IPS-18a (cell line): ENCODE measurements around the gene PCDH15.

Source experiments
- H3K27ac ChIP-seq: one replicate; pipeline ENCODE4 v1.5.1; 2013; ENCODE audit warnings: low read length
- H3K27me3 ChIP-seq: one replicate; pipeline ENCODE4 v1.6.1; 2013; ENCODE audit warnings: mild to moderate bottlenecking, low read length; ENCODE audit not compliant: control insufficient read depth, insufficient read depth
- H3K36me3 ChIP-seq: one replicate; pipeline ENCODE4 v1.6.1; 2013; ENCODE audit warnings: low read depth, low read length; ENCODE audit not compliant: control insufficient read depth
- H3K4me1 ChIP-seq: one replicate; pipeline ENCODE4 v1.6.1; 2013; ENCODE audit warnings: low read depth, low read length; ENCODE audit not compliant: control insufficient read depth
- H3K4me3 ChIP-seq: one replicate; pipeline ENCODE4 v1.5.1; 2013; ENCODE audit warnings: low read length
- H3K9ac ChIP-seq: one replicate; pipeline ENCODE4 v1.6.1; 2013; ENCODE audit warnings: mild to moderate bottlenecking, low read length, moderate library complexity
- H3K9me3 ChIP-seq: one replicate; pipeline ENCODE4 v1.6.1; 2013; ENCODE audit warnings: low read depth, low read length; ENCODE audit not compliant: control insufficient read depth

Gene PCDH15

GRCh38 chr10:54702583-54703485 is 98.2 kb downstream of the PCDH15 start:
- no peak overlapping the region for H3K4me3 ChIP-seq
- H3K9ac ChIP-seq, result no peak overlapping the region
- H3K4me1 ChIP-seq, result no peaks in the 10 kb centered on the region
- no peak overlapping the region for H3K27ac ChIP-seq
- H3K36me3 ChIP-seq, result no peaks in the 10 kb centered on the region
- H3K27me3 ChIP-seq, result no peaks in the 10 kb centered on the region
- peaks cover 3% of the 10 kb centered on the region for H3K9me3 ChIP-seq

DNA sequence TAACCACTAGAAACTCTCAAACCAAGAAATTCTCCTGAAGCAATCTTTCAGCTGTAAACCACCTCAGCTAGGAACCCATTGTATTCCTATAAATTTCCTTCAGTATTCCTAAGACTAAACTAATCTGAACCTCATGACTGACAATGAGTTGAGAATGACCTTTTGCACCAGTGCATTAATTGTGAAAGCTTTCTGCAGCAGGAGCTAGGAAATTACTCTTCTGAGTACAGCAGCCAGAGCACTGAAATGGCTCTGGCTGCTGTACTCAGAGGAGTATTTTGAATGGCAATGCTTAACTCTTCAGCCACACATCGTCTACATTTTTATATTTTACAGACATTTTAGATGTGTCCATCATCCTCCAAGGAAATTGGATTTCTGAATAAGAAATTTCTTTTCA is 109.7 kb downstream of the PCDH15 start:
- no peak overlapping the region for H3K27ac ChIP-seq
- no peaks in the 10 kb centered on the region for H3K36me3 ChIP-seq
- H3K4me1 ChIP-seq, result no peaks in the 10 kb centered on the region
- no peaks in the 10 kb centered on the region for H3K27me3 ChIP-seq
- no peak overlapping the region for H3K4me3 ChIP-seq
- H3K9me3 ChIP-seq, result no peaks in the 10 kb centered on the region
- no peak overlapping the region for H3K9ac ChIP-seq

DNA sequence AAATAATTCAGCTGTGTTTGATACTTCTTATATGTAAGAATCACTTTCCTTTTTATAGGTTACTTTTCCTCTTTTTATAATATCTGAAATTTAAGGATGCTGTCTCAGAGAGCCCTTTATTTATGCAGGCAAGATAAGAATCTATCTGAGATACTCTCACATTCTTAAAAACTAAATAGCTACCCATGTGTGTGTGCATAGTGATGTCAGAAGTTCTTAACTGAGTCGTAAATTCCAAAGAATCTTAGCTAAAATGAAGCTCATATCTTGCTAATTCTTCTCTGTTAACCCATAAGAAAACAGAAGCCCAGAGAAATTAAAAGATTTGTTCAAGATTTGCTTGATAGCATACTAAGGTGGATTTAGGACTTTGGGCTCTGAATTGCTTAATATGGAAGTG is 118.5 kb downstream of the PCDH15 start:
- no peak overlapping the region for H3K9ac ChIP-seq
- no peak overlapping the region for H3K4me3 ChIP-seq
- no peaks in the 10 kb centered on the region for H3K4me1 ChIP-seq
- no peaks in the 10 kb centered on the region for H3K9me3 ChIP-seq
- H3K27me3 ChIP-seq, result no peaks in the 10 kb centered on the region
- no peak overlapping the region for H3K27ac ChIP-seq
- H3K36me3 ChIP-seq, result no peaks in the 10 kb centered on the region

GRCh38 chr10:54681136-54681535 is 119.9 kb downstream of the PCDH15 start:
- H3K9me3 ChIP-seq, result no peaks in the 10 kb centered on the region
- H3K27ac ChIP-seq, result no peak overlapping the region
- H3K4me3 ChIP-seq, result no peak overlapping the region
- H3K36me3 ChIP-seq, result no peaks in the 10 kb centered on the region
- no peak overlapping the region for H3K9ac ChIP-seq
- no peaks in the 10 kb centered on the region for H3K4me1 ChIP-seq
- no peaks in the 10 kb centered on the region for H3K27me3 ChIP-seq

- Histone ChIP-seq H3K27me3 (no peaks in the 10 kb centered on the region), H3K9ac (no peak overlapping the region), H3K9me3 (no peaks in the 10 kb centered on the region), H3K4me1 (no peaks in the 10 kb centered on the region), H3K27ac (no peak overlapping the region), H3K4me3 (no peak overlapping the region), H3K36me3 (no peaks in the 10 kb centered on the region)
These were observed 133.9 kb downstream of the PCDH15 start for GRCh38 chr10:54667136-54667535.

- no peaks in the 10 kb centered on the region for H3K9me3 ChIP-seq
- no peaks in the 10 kb centered on the region for H3K27me3 ChIP-seq
- no peak overlapping the region for H3K4me3 ChIP-seq
- no peaks in the 10 kb centered on the region for H3K36me3 ChIP-seq
- no peak overlapping the region for H3K27ac ChIP-seq
- no peaks in the 10 kb centered on the region for H3K4me1 ChIP-seq
- H3K9ac ChIP-seq, result no peak overlapping the region
These were observed 134.8 kb downstream of the PCDH15 start for GRCh38 chr10:54666192-54666591.

DNA sequence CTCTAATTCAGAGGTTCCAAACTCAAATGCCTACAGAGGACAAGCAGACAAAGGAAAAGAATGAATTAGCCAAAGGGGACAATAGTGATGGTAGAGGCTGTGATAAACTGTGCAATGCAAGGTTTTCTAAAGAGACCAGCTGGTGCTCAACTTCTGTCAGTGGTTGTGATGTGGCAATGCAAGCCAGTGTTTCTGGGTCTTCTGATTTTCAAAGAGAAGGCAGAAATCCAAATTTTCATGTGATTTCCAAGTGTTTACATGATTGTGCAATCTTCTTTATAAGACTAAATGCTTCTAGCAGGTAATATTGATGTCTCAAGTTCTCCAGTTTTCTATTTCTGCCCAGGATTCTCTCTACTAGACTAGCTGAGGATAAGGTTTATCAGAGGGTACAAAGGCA is 135.9 kb downstream of the PCDH15 start:
- Histone ChIP-seq H3K27me3 (no peaks in the 10 kb centered on the region), H3K4me3 (no peak overlapping the region), H3K36me3 (no peaks in the 10 kb centered on the region), H3K27ac (no peak overlapping the region), H3K4me1 (no peaks in the 10 kb centered on the region), H3K9ac (no peak overlapping the region), H3K9me3 (no peaks in the 10 kb centered on the region)

DNA sequence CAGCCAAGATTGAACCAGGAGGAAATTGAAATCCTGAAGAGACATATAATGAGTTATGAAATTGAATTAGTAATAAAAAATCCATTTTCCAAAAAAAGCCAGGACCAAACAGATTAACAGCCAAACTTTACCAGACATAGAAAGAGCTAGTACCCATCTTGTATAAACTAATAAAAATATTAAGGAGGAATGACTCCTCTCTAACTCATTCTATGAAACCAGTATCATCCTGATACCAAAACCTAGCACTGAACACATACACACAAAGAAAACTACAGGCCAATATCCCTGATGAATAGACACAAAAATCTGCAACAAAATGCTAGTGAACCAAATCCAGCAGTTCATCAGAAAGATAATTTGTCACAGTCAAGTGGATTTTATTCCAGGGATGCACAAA is 140.6 kb downstream of the PCDH15 start:
- H3K27ac ChIP-seq, result no peak overlapping the region

GRCh38 chr10:54656643-54657042 is 144.4 kb downstream of the PCDH15 start:
- Histone ChIP-seq H3K9ac (no peak overlapping the region), H3K4me3 (no peak overlapping the region), H3K27ac (no peak overlapping the region), H3K4me1 (no peaks in the 10 kb centered on the region), H3K9me3 (no peaks in the 10 kb centered on the region), H3K36me3 (no peaks in the 10 kb centered on the region), H3K27me3 (no peaks in the 10 kb centered on the region)

More for the DNA sequence above, 140.6 kb downstream of the PCDH15 start:
- H3K27me3 ChIP-seq, result no peaks in the 10 kb centered on the region
- no peaks in the 10 kb centered on the region for H3K36me3 ChIP-seq
- H3K4me1 ChIP-seq, result no peaks in the 10 kb centered on the region
- no peak overlapping the region for H3K4me3 ChIP-seq
- H3K9ac ChIP-seq, result no peak overlapping the region
- H3K9me3 ChIP-seq, result no peaks in the 10 kb centered on the region

DNA sequence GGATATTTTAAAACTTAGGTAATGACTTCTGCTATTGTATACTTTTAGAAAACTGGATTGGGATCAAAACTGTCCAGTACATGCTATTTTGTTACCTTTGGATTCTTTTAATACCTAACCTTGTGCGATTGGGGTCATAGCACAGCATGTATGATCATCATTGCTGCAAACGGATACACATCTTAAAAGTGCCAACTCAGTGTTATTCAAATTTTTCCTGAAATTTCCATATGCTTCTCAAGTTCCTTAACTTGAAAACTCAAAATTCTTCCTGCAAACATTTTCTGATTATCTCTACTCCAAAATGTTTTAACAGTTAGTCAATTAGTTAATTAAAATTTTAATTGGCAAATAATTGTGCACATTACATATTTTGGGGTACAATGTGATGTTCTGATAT is 147.5 kb downstream of the PCDH15 start:
- Histone ChIP-seq H3K27ac (no peak overlapping the region), H3K4me1 (no peaks in the 10 kb centered on the region), H3K9me3 (no peaks in the 10 kb centered on the region)

DNA sequence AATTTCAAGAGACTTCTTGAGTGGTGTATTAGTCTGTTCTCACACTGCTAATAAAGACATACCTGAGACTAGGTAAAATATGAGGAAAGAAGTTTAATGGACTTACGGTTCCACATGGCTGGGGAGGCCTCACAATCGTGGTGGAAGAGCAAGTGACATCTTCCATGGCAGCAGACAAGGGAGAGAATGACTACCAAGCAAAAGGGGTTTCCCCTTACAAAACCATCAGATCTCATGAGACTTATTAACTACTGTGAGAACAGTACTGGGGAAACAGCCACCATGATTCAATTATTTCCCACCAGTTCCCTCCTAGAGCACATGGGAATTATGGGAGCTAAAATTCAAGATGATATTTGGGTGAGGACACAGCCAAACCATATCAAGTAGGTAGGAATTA is 150.5 kb downstream of the PCDH15 start:
- no peaks in the 10 kb centered on the region for H3K9me3 ChIP-seq
- H3K4me1 ChIP-seq, result no peaks in the 10 kb centered on the region
- H3K9ac ChIP-seq, result no peak overlapping the region
- no peaks in the 10 kb centered on the region for H3K36me3 ChIP-seq
- H3K4me3 ChIP-seq, result no peak overlapping the region
- no peak overlapping the region for H3K27ac ChIP-seq
- H3K27me3 ChIP-seq, result no peaks in the 10 kb centered on the region

More for the DNA sequence above, 147.5 kb downstream of the PCDH15 start:
- Histone ChIP-seq H3K27me3 (no peaks in the 10 kb centered on the region), H3K9ac (no peak overlapping the region), H3K4me3 (no peak overlapping the region), H3K36me3 (no peaks in the 10 kb centered on the region)

- H3K9me3 ChIP-seq, result no peaks in the 10 kb centered on the region
- H3K9ac ChIP-seq, result no peak overlapping the region
- no peak overlapping the region for H3K27ac ChIP-seq
- H3K4me3 ChIP-seq, result no peak overlapping the region
- no peaks in the 10 kb centered on the region for H3K36me3 ChIP-seq
- H3K4me1 ChIP-seq, result no peaks in the 10 kb centered on the region
- no peaks in the 10 kb centered on the region for H3K27me3 ChIP-seq
These were observed 179.0 kb downstream of the PCDH15 start for GRCh38 chr10:54622017-54622416.
